Right lobe of liver (tissue), 6 donors: ENCODE measurements around the gene ADM. TPM values are rescaled to one million over a fixed set of nuclear protein-coding genes. Genes with fewer than 3 reads are reported as not detected.

Source experiments
- ATAC-seq, 4 donors: fragments of 200-7000 bp; cut with Tn5 transposase; one replicate each; pipeline ENCODE4 v1.9.1; 2020; ENCODE audit warnings: mild to moderate bottlenecking in 4 of 4, moderate library complexity in 4 of 4
- DNase-seq, 3 donors: peaks; one replicate each; pipeline ENCODE4 v3.0.0-alpha.2; 2020
- H3K27ac ChIP-seq, 3 donors: fragments of 200-600 bp; one replicate each; pipeline ENCODE4 v1.8.0; 2022
- H3K27me3 ChIP-seq, 2 donors: fragments of 200-600 bp; one replicate each; pipeline ENCODE4 v1.8.0; 2022
- H3K36me3 ChIP-seq, 4 donors: fragments of 200-600 bp; sonication (generic) in 1 of 4; one replicate each; pipeline versions ENCODE4 v1.5.1 to v1.8.0; 2017 to 2022; ENCODE audit warnings: control low read depth in 1 of 4
- H3K4me1 ChIP-seq, 4 donors: fragments of 200-600 bp; sonication (generic) in 1 of 4; one replicate each; pipeline versions ENCODE4 v1.5.1 to v1.8.0; 2017 to 2022; ENCODE audit warnings: control low read depth in 1 of 4
- H3K4me3 ChIP-seq, 3 donors: fragments of 200-600 bp; one replicate each; pipeline ENCODE4 v1.8.0; 2022
- H3K9me3 ChIP-seq, 4 donors: fragments of 200-600 bp; sonication (generic) in 1 of 4; one replicate each; pipeline versions ENCODE4 v1.5.1 to v1.8.0; 2017 to 2022; ENCODE audit warnings: control low read depth in 1 of 4
- CTCF ChIP-seq, 4 donors: fragments of 200-600 bp in 3 of 4; fragments of 450-650 bp in 1 of 4; IDR thresholded peaks; one replicate each; pipeline versions ENCODE4 v1.5.1 to v1.8.0; 2016 to 2022; ENCODE audit warnings: antibody characterized with exemption in 4 of 4, mild to moderate bottlenecking in 2 of 4
- POLR2A ChIP-seq: fragments of 450-650 bp; IDR thresholded peaks from one replicate; pipeline ENCODE4 v1.6.1; 2017; ENCODE audit warnings: antibody characterized with exemption, mild to moderate bottlenecking
- WGBS: methylation state at CpG from one replicate; pipeline ENCODE4 v1.1.6; 2018; ENCODE audit warnings: low coverage, low lambda C conversion rate; ENCODE audit not compliant: insufficient coverage; ENCODE audit errors: missing lambda C conversion rate; 5-methylcytosine and 5-hydroxymethylcytosine counted together
- intact Hi-C, 2 donors: fragments of 100-400 bp; cut with DNase I; formaldehyde crosslinking; loops; one replicate each; pipeline versions ENCODE4 v1.11.2 to v1.14.1; 2022
- total RNA-seq, 6 experiments: library from RNA; depleted of rRNA in 2 of 6; stranded (reverse); fragments of >200 nt in 2 of 6; fragmentation: NEBNext Ultra II Directional in 3 of 6; extraction: Animal tissue kit (Norgen Biotek cat#: 25700) in 3 of 6; gene quantifications; one replicate each; pipeline versions ENCODE4 v1.1.0 to v1.2.4, GENCODE V29; 2016 to 2023
- donor health status: DM: no; HTN: yes; CAD: no.
- donor health status: DM: no; HTN: no; CAD: no.
- donor health status: DM: no; HTN: no; CAD: no.
- donor health status: DM: no; HTN: yes; CAD: no.
- donor health status: DM: no; HTN: yes; CAD: no.

Gene ADM
- total RNA-seq, 6 experiments from 2014 or later: 7.9 to 82.6 (median 21.6) TPM

- DNase-seq (no peak), ATAC-seq (no peak)
- H3K36me3 ChIP-seq: no peaks in the 10 kb centered on the region
- no peak overlapping the region for H3K4me3 ChIP-seq
- H3K27me3 ChIP-seq: no peaks in the 10 kb centered on the region
- no peak for TF ChIP-seq POLR2A
- no peak for TF ChIP-seq CTCF (IDR thresholded peaks at IDR 0.05)
- H3K4me1 ChIP-seq: peaks cover 0 to 5% (median 0%) of the 10 kb centered on the region in 4 donors
- no peak overlapping the region for H3K27ac ChIP-seq
- 100% methylated on average over 1 of the region's 1 CpG for WGBS
- intact Hi-C loops: no loop called here
- no peaks in the 10 kb centered on the region for H3K9me3 ChIP-seq
Measured at GRCh38 chr11:10274726-10275125, 30.1 kb upstream of the ADM start.

DNA sequence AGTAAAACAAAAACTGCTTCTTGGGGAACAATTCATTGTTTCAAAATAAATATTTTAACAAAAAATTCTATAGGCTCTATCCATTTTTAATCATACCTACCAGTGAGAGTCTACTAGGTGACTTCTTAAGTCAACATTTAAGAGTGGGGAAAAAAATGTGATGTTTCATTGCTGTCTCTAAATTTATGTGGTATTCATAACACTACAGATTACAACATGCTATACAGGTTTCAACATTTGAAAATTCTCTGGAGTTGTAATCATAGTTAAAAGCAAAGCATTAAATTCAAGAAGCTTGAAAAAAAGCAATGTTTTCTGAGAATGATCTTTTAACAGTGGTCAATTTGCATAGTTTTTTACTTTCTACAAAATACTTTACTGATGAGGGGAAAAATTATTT is 29.2 kb upstream of the ADM start:
- H3K4me3 ChIP-seq: no peak overlapping the region
- TF ChIP-seq CTCF (IDR thresholded peaks at IDR 0.05) (no peak), POLR2A (no peak)
- no peaks in the 10 kb centered on the region for H3K9me3 ChIP-seq
- no peak for DNase-seq
- peaks cover 0 to 5% (median 0%) of the 10 kb centered on the region in 4 donors for H3K4me1 ChIP-seq
- no peaks in the 10 kb centered on the region for H3K27me3 ChIP-seq
- no peak overlapping the region for H3K27ac ChIP-seq
- intact Hi-C loops: no loop called here
- H3K36me3 ChIP-seq: no peaks in the 10 kb centered on the region
- no peak for ATAC-seq

DNA sequence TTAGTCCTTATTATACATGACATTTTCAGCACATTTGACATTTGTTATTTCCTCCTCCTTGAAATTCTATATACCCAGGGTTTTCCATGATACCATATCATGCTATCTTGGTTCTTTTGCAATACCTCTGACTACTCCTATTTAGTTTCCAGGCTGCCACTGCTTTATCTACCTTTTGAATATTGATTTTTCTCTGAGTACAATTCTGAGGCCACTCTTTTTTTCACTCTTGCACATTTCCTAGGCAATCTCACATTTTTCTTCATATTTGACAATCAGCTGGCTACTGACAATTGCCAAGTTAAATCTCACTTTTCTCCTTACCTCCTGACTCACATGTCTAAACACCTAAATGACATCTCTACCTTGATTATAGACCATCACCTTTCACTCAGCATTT is 22.8 kb upstream of the ADM start:
- H3K27ac ChIP-seq: no peak overlapping the region

GRCh38 chr11:10283991-10284390 is 20.9 kb upstream of the ADM start:
- intact Hi-C loops: no loop called here
- ATAC-seq (no peak), DNase-seq (no peak)
- no peaks in the 10 kb centered on the region for H3K36me3 ChIP-seq
- H3K4me3 ChIP-seq: no peak overlapping the region
- no peaks in the 10 kb centered on the region for H3K27me3 ChIP-seq
- no peak for TF ChIP-seq POLR2A
- no peak for TF ChIP-seq CTCF (IDR thresholded peaks at IDR 0.05)
- no peaks in the 10 kb centered on the region for H3K9me3 ChIP-seq
- peaks cover 0 to 27% (median 3%) of the 10 kb centered on the region in 4 donors for H3K4me1 ChIP-seq
- H3K27ac ChIP-seq: no peak overlapping the region
- 42% methylated on average over 1 of the region's 1 CpG for WGBS

More for the DNA sequence above, 22.8 kb upstream of the ADM start:
- intact Hi-C loops: no loop called here
- Histone ChIP-seq H3K4me1 (peaks cover 0 to 27% (median 3%) of the 10 kb centered on the region in 4 donors), H3K9me3 (no peaks in the 10 kb centered on the region), H3K36me3 (no peaks in the 10 kb centered on the region), H3K4me3 (no peak overlapping the region), H3K27me3 (no peaks in the 10 kb centered on the region)
- TF ChIP-seq POLR2A: no peak
- no peak for TF ChIP-seq CTCF (IDR thresholded peaks at IDR 0.05)
- ATAC-seq (peak; percentile 64 to 77 (median 70)), DNase-seq (no peak)

DNA sequence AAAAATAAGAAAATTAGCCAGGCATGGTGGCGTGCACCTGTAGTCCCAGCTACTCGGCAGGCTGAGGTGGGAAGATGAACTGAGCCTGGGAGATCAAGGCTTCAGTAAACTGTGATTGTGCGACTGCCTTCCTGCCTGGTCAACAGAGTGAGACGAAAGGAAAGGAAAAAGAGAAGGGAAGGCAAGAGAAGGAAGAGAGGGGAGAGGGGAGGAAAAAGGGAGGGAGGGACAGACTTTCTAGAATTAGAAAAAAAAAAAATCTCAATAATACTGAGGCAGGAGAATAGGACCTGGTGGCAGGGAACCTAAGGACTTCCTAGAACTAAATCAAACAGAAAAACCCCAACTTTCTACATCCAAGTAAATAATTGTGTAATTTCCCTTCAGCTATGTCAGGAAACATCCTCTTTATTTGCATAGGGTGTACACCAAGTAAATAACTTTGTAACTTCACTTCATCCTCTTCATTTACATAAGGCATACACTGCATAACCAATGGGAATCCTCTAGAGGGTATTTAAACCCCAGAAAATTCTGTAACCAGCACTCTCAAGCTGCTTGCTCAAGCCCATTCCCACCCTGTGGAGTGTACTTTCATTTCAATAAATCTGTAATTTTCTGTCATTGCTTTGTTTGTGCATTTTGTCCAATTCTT is 19.6 kb upstream of the ADM start:
- WGBS: 31% methylated on average over 4 of the region's 4 CpGs
- Histone ChIP-seq H3K4me3 (peak overlapping the region in 1 of 3 donors; percentile 11), H3K9me3 (no peaks in the 10 kb centered on the region), H3K27ac (peak overlapping the region; percentile 38 to 74 (median 60)), H3K4me1 (peaks cover 0 to 27% (median 3%) of the 10 kb centered on the region in 4 donors), H3K27me3 (no peaks in the 10 kb centered on the region), H3K36me3 (no peaks in the 10 kb centered on the region)
- intact Hi-C loops: no loop called here
- DNase-seq (no peak), ATAC-seq (peak; percentile 69 to 82 (median 77))
- TF ChIP-seq CTCF (IDR thresholded peaks at IDR 0.05) (peak in 1 of 4 donors; percentile 5), POLR2A (peak; percentile 69)
